Measurements from ENCODE around the gene NFE2. TPM values are rescaled to one million over a fixed set of nuclear protein-coding genes. Genes with fewer than 3 reads are reported as not detected.
"Not testable (repeated sequence)": the region's sequence is repeated elsewhere in the genome, so short reads cannot be mapped to it uniquely, and the experiment has no call there.

The NFE2 gene
- total RNA-seq, 3 donors from 2014 or later, result 0.15 to 0.48 (median 0.33) TPM

- intact Hi-C loops (cut with DNase I; ENCODE audit: low total_unique reads), result no loop called here
- Histone ChIP-seq H3K4me1 (no peaks in the 10 kb centered on the region), H3K4me3 (no peak overlapping the region), H3K27me3 (no peaks in the 10 kb centered on the region), H3K36me3 (no peaks in the 10 kb centered on the region), H3K27ac (no peak overlapping the region), H3K9me3 (no peaks in the 10 kb centered on the region)
- TF ChIP-seq CTCF (IDR thresholded peaks at IDR 0.05) (no peak), POLR2A (IDR thresholded peaks at IDR 0.05) (no peak), POLR2AphosphoS5 (IDR thresholded peaks at IDR 0.05) (no peak)
- no peak for DNase-seq (ENCODE audit: low spot score in 2 of 2)
Measured at GRCh38 chr12:54292083-54292930, 8.5 kb downstream of the NFE2 start.

- H3K4me1 ChIP-seq, result peaks cover 3 to 17% of the 10 kb centered on the region in 2 donors
- no peaks in the 10 kb centered on the region for H3K9me3 ChIP-seq
- no peak for DNase-seq (ENCODE audit: low spot score in 2 of 2)
- no peak overlapping the region for H3K27ac ChIP-seq
- intact Hi-C loops (cut with DNase I; ENCODE audit: low total_unique reads), result loop anchor here (10.0 kb wide), 1 partner anchor 77 kb away; the partner anchor contains the start of gene GPR84
- H3K4me3 ChIP-seq, result no peak overlapping the region
- H3K36me3 ChIP-seq, result no peaks in the 10 kb centered on the region
- no peaks in the 10 kb centered on the region for H3K27me3 ChIP-seq
- TF ChIP-seq POLR2AphosphoS5 (IDR thresholded peaks at IDR 0.05) (no peak), CTCF (IDR thresholded peaks at IDR 0.05) (no peak)
Measured at GRCh38 chr12:54287261-54288157, 13.3 kb downstream of the NFE2 start.

GRCh38 chr12:54286042-54287030 is 14.5 kb downstream of the NFE2 start:
- Histone ChIP-seq H3K9me3 (no peaks in the 10 kb centered on the region), H3K4me1 (peaks cover 3 to 22% of the 10 kb centered on the region in 2 donors), H3K4me3 (peak overlapping the region in 1 of 3 donors; percentile 23), H3K36me3 (no peaks in the 10 kb centered on the region), H3K27me3 (no peaks in the 10 kb centered on the region), H3K27ac (no peak overlapping the region)
- no peak for DNase-seq (ENCODE audit: low spot score in 2 of 2)
- intact Hi-C loops (cut with DNase I; ENCODE audit: low total_unique reads), result loop anchor here (10.0 kb wide), 1 partner anchor 78 kb away; the partner anchor contains the start of gene GPR84
- TF ChIP-seq POLR2A (IDR thresholded peaks at IDR 0.05), result no peak
- TF ChIP-seq POLR2AphosphoS5 (IDR thresholded peaks at IDR 0.05), result peak in 1 of 3 donors; percentile 24

GRCh38 chr12:54285150-54286041 is 15.4 kb downstream of the NFE2 start:
- Histone ChIP-seq H3K27ac (no peak overlapping the region), H3K4me3 (peak overlapping the region in 1 of 3 donors; percentile 23), H3K4me1 (peaks cover 3 to 22% of the 10 kb centered on the region in 2 donors), H3K27me3 (no peaks in the 10 kb centered on the region), H3K36me3 (no peaks in the 10 kb centered on the region), H3K9me3 (no peaks in the 10 kb centered on the region)
- intact Hi-C loops (cut with DNase I; ENCODE audit: low total_unique reads), result loop anchor here (10.0 kb wide), 1 partner anchor 79 kb away; the partner anchor contains the start of gene GPR84
- TF ChIP-seq CTCF (IDR thresholded peaks at IDR 0.05) (no peak), POLR2AphosphoS5 (IDR thresholded peaks at IDR 0.05) (no peak), POLR2A (IDR thresholded peaks at IDR 0.05) (no peak)
- no peak for DNase-seq (ENCODE audit: low spot score in 2 of 2)

GRCh38 chr12:54284070-54284780 is 16.6 kb downstream of the NFE2 start:
- Histone ChIP-seq H3K4me1 (peaks cover 3 to 22% of the 10 kb centered on the region in 2 donors), H3K4me3 (peak overlapping the region in 1 of 3 donors; percentile 76), H3K27ac (peak overlapping the region in 1 of 2 donors; percentile 93)
- intact Hi-C loops (cut with DNase I; ENCODE audit: low total_unique reads), result loop anchor here (10.0 kb wide), 1 partner anchor 81 kb away; the partner anchor contains the start of gene GPR84
- DNase-seq (ENCODE audit: low spot score in 2 of 2); H3K9me3 ChIP-seq; H3K36me3 ChIP-seq; H3K27me3 ChIP-seq: not testable (repeated sequence)
